Ovary (tissue), 9 donors: ENCODE data around the gene EP300. TPM values are rescaled to one million over a fixed set of nuclear protein-coding genes. Genes with fewer than 3 reads are reported as not detected.

Experiments
- DNase-seq, 5 donors: peaks; one replicate each; pipeline ENCODE4 v3.0.0-alpha.2; 2019 to 2020
- H3K27ac ChIP-seq, 2 donors: fragments of 200-600 bp; one replicate each; pipeline versions ENCODE4 v1.5.1 to v1.8.0; 2019 to 2022
- H3K27me3 ChIP-seq: fragments of 200-600 bp; one replicate; pipeline ENCODE4 v1.8.0; 2022
- H3K36me3 ChIP-seq: fragments of 200-600 bp; sonication (generic); one replicate; pipeline ENCODE4 v1.5.1; 2019
- H3K4me1 ChIP-seq: one replicate; pipeline ENCODE4 v1.8.1; 2013; ENCODE audit warnings: mild to moderate bottlenecking, moderate library complexity; ENCODE audit not compliant: insufficient read depth
- H3K4me3 ChIP-seq: fragments of 200-600 bp; sonication (generic); one replicate; pipeline ENCODE4 v1.5.1; 2017
- H3K9me3 ChIP-seq, 2 donors: fragments of 200-600 bp in 1 of 2; sonication (generic) in 1 of 2; one replicate each; pipeline versions ENCODE4 v1.5.1 to v1.8.1; 2013 to 2019; ENCODE audit warnings: mild to moderate bottlenecking in 1 of 2, moderate library complexity in 1 of 2
- EP300 ChIP-seq: sonication (generic); formaldehyde crosslinking; IDR thresholded peaks from one replicate; pipeline ENCODE4 v1.6.1; 2017; ENCODE audit warnings: antibody characterized with exemption
- POLR2A ChIP-seq: fragments of 450-650 bp; IDR thresholded peaks from one replicate; pipeline ENCODE4 v1.6.1; 2017; ENCODE audit warnings: antibody characterized with exemption, mild to moderate bottlenecking, moderate library complexity
- WGBS, 3 donors: extraction: QIAGEN DNeasy Blood & Tissue Kit in 1 of 3; methylation state at CpG; one replicate each; pipeline versions ENCODE4 v1.1.5 to v1.1.7; 2013 to 2017; 5-methylcytosine and 5-hydroxymethylcytosine counted together
- intact Hi-C, 4 donors: fragments of 100-400 bp; cut with DNase I; formaldehyde crosslinking; loops; one replicate each; pipeline versions ENCODE4 v1.11.0 to v1.15.1; 2022 to 2023
- polyA plus RNA-seq, 2 donors: library from polyadenylated mRNA; stranded (reverse); fragments of 200-250 nt in 1 of 2; fragments of 350-450 nt in 1 of 2; fragmentation: Illumina TruSeq in 1 of 2; extraction: RNeasy Lipid Tissue Mini Kit (QIAGEN cat#74804) in 1 of 2; gene quantifications; one replicate each; pipeline ENCODE4 v1.2.3, GENCODE V29; 2013 to 2014
- total RNA-seq, 7 donors: library from RNA; depleted of rRNA in 2 of 7; stranded (reverse); fragments of >200 nt in 2 of 7; fragmentation: NEBNext Ultra II Directional in 3 of 7; extraction: Animal tissue kit (Norgen Biotek cat#: 25700) in 3 of 7; gene quantifications; one replicate each; pipeline versions ENCODE4 v1.1.0 to v1.2.4, GENCODE V29; 2016 to 2023
- TF ChIP-seq, protein P1 (sequence below), 3 donors: fragments of 450-650 bp in 2 of 3; fragments of 200-600 bp in 1 of 3; IDR thresholded peaks; one replicate each; pipeline versions ENCODE4 v1.5.1 to v1.8.0; 2016 to 2022; ENCODE audit warnings: antibody characterized with exemption in 3 of 3, mild to moderate bottlenecking in 1 of 3
- donor health status: DM: no; HTN: no; CAD: no; lungs with moderate emphysema.
- donor health status: DM: no; HTN: no; CAD: no.
- donor health status: Bipolar disorder and iron deficiency.
- donor health status: DM: yes; HTN: yes; CAD: no.
- donor health status: DM: no; HTN: no; CAD: no.
- donor health status: DM: yes; HTN: yes; CAD: no.

The EP300 gene
- total and polyA plus RNA-seq, 9 donors, result 23.6 to 86.2 (median 69.0) TPM

DNA sequence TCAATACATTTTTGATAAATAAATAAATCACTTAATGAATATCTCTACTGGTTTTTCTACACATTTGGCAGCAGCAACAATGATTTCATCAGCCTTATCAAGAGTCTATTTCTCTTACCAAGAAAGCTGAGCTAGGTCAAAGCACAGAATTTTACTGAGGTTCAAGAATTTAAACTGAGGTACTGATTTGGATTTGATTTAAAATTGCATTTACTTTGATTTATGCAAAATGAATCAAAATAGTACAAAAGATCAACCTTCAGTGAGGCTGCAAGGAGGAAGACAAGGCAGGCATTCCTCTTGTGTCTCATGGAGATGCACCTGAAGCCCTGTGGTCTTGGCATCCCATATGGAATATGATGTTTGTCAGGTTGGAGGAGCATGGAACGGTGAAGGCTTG is 15.5 kb upstream of the EP300 start:
- Histone ChIP-seq H3K36me3 (no peaks in the 10 kb centered on the region), H3K27ac (no peak overlapping the region), H3K9me3 (no peaks in the 10 kb centered on the region), H3K4me3 (no peak overlapping the region), H3K4me1 (no peaks in the 10 kb centered on the region), H3K27me3 (no peaks in the 10 kb centered on the region)
- intact Hi-C loops, result no loop called here
- DNase-seq, result no peak
- WGBS, 3 donors, result 83 to 91% (median 88%) methylated on average over 1 of the region's 1 CpG
- no peak for TF ChIP-seq EP300
- no peak for TF ChIP-seq POLR2A
- TF ChIP-seq, protein P1, sequence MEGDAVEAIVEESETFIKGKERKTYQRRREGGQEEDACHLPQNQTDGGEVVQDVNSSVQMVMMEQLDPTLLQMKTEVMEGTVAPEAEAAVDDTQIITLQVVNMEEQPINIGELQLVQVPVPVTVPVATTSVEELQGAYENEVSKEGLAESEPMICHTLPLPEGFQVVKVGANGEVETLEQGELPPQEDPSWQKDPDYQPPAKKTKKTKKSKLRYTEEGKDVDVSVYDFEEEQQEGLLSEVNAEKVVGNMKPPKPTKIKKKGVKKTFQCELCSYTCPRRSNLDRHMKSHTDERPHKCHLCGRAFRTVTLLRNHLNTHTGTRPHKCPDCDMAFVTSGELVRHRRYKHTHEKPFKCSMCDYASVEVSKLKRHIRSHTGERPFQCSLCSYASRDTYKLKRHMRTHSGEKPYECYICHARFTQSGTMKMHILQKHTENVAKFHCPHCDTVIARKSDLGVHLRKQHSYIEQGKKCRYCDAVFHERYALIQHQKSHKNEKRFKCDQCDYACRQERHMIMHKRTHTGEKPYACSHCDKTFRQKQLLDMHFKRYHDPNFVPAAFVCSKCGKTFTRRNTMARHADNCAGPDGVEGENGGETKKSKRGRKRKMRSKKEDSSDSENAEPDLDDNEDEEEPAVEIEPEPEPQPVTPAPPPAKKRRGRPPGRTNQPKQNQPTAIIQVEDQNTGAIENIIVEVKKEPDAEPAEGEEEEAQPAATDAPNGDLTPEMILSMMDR (IDR thresholded peaks at IDR 0.05), result no peak

DNA sequence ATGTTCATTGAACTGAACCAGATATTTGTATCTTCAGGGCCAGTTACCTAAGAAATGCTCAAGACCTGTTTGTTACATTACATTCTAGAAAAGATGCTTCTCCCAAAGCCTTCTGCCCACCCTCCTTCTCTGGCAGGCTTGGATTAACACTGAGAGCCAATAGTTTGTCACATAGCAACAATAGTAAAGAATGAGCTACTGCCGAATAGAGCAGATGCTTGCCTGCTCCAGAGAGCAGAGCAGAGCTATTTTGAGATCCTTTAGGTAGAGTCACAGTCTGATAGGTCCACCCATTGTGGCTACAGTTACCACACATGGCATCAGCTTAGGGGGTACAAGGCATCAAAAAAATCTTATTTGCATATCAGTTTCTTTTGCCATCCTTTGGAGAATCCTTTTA is 13.5 kb upstream of the EP300 start:
- Histone ChIP-seq H3K4me1 (no peaks in the 10 kb centered on the region), H3K9me3 (no peaks in the 10 kb centered on the region), H3K36me3 (no peaks in the 10 kb centered on the region), H3K27me3 (no peaks in the 10 kb centered on the region), H3K27ac (no peak overlapping the region), H3K4me3 (no peak overlapping the region)
- intact Hi-C loops, result no loop called here
- no peak for DNase-seq
- TF ChIP-seq POLR2A (no peak), EP300 (no peak)
- TF ChIP-seq, protein P1 (IDR thresholded peaks at IDR 0.05), result no peak
- 32 to 48% (median 39%) methylated on average over 1 of the region's 1 CpG for whole genome bisulfite sequencing, 3 donors

DNA sequence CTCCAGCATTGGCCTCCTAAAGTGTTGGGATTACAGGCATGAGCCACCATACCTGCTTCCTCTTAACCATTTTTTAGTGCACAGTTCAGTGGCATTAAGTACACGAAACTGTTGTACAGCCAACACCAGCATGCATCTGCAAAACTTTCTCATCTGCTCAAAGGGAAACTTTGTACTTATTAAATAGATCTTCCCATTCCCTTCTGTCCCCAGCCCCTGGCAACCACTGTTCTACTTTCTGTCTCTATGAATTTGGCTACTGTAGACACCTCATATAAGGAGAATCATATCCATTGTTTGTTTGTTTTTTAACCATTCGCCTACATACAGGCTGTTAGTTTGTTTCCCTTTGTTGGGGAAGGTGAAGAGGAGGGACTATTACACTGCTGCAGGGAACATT is 6.5 kb upstream of the EP300 start:
- intact Hi-C loops, result no loop called here
- TF ChIP-seq EP300 (no peak), POLR2A (no peak)
- TF ChIP-seq, protein P1 (IDR thresholded peaks at IDR 0.05), result no peak
- no peak overlapping the region for H3K4me3 ChIP-seq
- H3K27ac ChIP-seq, result no peak overlapping the region
- H3K27me3 ChIP-seq, result no peaks in the 10 kb centered on the region
- H3K36me3 ChIP-seq, result no peaks in the 10 kb centered on the region
- DNase-seq, result no peak
- H3K9me3 ChIP-seq, result no peaks in the 10 kb centered on the region
- 63 to 68% (median 68%) methylated on average over 2 of the region's 2 CpGs for WGBS, 3 donors
- peaks cover 2% of the 10 kb centered on the region for H3K4me1 ChIP-seq

DNA sequence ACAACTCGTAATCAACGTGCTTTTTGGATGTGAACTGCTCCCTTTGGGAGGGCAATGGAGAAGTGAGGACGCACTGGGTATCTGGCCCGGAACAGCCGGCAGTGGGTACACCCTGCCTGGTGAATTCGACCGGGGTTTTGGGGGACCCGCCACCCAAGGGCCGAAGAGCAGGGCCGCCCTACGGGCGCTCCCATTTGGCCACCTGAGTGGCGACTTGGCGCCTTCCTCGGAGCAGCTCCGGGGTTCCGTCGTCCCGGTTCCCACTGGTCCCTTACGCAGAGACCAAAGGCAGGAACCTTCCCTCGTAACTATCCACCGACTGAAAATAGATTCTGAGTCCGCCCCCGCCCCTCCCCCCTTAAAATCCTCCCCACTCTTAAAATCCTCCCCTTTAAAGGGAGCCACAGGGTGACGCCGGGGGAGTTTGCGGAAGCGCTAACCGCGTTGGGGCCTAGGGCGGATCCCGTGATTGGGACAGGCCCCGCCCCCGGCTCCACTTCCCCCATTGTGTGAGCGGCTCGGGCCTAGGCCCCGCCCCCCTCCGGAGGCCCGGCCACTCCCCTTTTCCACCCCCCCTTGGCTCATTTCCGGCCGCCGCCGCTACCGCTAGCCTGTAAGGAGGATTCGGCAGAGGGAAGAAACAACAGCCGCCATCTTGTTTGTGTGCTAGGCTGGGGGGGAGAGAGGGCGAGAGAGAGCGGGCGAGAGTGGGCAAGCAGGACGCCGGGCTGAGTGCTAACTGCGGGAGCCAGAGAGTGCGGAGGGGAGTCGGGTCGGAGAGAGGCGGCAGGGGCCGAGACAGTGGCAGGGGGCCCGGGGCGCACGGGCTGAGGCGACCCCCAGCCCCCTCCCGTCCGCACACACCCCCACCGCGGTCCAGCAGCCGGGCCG is 1.0 kb upstream of the EP300 start:
- H3K36me3 ChIP-seq, result no peaks in the 10 kb centered on the region
- intact Hi-C loops, result loop anchor here (1.0 to 10.0 kb wide), 7 partner anchors 67 to 141 kb away; partner anchors contain the start of gene RBX1 (in 4 of the 4)
- H3K4me3 ChIP-seq, result peak overlapping the region; percentile 91
- DNase-seq, result peak; percentile 99 to 100 (median 100)
- WGBS, 3 donors, result 0 to 1% (median 0%) methylated on average over 60 to 67 of the region's 67 CpGs
- H3K27ac ChIP-seq, result peak overlapping the region; percentile 100
- TF ChIP-seq EP300 (peak; percentile 33), POLR2A (peak; percentile 90)
- TF ChIP-seq, protein P1 (IDR thresholded peaks at IDR 0.05), result peak in 1 of 3 donors; percentile 7
- peaks cover 7% of the 10 kb centered on the region for H3K4me1 ChIP-seq
- no peaks in the 10 kb centered on the region for H3K27me3 ChIP-seq
- H3K9me3 ChIP-seq, result no peaks in the 10 kb centered on the region
